Activated CD4-positive, alpha-beta T cell treated with anti-CD3 and anti-CD28 coated beads, Interleukin-2, amount 50 U/mL, for 48 hours (primary cell): Measurements from ENCODE around the gene LY6G5C.

Source experiments
- DNase-seq, 2 experiments: peaks; one replicate each; pipeline ENCODE4 v3.0.0-alpha.2; 2020

LY6G5C gene, protein sequence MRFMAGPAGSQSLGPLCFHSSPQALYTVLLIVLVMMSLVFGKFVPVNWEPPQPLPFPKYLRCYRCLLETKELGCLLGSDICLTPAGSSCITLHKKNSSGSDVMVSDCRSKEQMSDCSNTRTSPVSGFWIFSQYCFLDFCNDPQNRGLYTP

DNA sequence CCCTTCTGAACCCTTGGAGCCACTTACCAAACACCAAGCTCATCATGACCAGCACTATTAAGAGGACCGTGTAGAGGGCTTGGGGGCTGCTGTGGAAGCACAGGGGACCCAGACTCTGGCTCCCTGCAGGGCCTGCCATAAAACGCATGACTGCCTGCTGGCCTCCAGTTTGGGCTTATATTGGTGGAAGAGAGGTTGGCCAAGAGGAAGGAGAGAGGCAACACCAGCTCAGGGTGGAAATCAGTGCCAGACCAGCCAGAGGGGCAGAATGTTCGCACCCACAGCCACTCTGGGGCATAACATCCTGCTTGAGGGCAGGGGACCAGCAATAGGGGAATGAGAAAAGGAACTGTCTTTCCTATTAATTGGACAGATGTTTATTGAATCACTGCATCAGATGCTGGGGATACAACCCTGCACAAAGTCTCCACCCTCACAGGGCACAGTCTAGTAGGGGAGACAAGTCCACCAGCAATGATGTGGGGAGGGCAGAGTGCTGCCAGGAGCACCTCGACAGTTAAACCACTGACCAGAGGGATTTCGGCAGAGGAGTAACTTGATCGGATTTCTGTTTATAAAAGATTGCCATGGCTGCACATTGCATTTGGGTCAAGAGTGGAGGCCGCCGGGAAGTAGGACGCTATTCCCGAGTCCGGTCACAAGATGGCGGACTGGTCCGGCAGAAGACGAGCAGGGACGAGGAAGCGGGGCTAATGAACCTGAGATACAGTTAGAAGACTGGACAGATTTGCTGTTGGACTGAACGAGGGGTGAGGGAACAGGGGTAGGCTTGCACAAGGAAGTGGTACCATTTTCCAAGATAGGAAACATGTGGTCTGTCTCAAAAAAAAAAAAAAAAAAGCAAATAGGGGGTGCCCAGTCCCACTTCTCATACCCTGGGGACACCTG, at the start of gene LY6G5C:
TSS of gene LY6G5C (minus strand) at position 842 of the 909 bp plus-strand sequence. CDS start at position 148, 694 bp downstream.
- peak; percentile 70 to 80 for DNase-seq

DNA sequence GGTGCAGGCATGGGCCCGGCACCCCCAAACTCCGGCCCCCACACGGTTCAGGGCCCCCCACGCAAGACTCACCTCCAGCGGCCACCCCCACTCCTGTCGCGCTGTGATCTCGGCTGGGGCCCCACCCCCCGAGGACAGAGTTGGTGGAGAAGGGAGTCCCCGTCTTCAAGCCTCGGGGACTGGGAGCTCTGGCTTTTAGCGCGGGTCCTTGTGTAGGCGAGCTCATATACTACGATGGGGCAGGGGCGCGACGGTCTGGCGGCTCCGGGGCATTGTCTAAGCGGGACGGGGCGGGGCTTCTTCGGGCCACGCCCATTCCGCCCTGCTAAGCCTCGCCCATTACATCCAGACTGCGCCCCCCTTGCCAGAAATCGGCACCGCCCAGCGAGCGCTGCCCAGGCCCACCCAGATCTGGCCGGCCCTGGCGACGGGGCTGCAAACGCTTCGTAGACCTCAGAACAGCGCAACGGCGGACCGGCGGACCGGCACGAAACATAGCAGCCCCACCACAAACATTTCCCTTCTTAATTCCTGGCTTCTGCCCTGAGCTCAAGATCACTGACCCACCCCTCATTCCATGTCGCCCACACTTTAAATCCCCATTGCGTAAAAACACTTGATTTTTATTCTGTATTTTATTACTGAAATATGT, 49.2 kb upstream of the LY6G5C start:
- peak; percentile 65 to 72 for DNase-seq

DNA sequence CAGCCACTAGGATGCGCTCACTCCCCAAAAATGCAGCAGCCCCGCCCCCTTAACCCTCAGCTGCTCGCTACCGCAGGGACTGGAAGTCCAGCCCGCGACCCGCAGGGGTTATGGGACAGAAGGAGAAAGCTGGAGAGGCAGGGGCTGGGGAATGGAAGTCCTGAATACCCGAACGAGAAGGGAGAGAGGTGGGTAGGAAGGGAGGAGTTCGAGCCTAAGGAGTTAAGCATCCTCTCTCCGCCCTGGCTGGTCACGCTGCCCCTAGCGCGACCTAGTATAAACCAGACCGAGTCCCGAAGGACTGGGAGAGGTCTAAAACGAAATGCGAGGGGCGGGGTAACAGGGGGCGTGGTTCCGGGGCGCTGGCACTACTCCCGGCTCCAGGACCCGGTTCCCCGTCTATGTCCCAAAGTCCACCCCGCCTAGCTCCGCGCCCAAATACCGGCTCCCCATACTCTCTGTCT, 48.7 kb upstream of the LY6G5C start:
- DNase-seq = peak; percentile 80 to 84

DNA sequence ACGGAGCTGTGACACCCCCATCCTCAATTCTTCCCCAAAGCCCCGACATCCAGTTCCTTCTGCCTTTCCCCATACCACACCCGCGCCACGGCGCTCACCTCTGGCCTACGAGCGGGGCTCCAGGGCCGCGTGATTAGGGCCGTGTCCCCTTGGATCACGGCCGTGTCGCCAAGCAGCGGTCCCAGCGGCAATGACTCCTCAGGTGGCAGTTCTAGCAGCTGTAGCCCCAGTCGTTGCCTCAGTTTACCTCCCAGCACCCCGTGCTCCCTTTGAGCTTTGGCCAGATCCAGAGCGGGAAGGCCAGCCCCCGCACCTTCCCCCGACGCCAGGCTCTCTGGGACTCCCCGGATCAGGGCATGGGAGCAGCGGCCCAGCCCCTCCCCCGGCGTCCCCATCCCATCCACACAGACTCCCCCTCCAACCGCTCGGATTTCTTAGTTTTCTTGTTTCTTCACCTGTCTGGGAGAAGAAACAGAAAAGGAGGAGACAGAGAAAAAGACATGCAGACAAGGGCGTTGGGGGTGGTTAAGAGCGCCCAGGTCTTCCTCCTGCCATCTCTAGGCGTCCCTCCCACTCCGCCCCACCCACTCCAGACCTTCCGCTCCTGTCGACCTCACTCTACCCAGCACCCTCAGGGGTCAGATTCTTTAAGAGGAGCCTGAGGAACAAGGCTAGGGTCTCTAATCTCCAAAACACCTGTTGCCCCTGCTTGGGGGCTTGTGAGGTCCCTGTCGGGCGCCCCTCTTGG, 48.1 kb upstream of the LY6G5C start, which contains the start of gene DDAH2:
TSS of gene DDAH2 (minus strand) at position 533 of the 748 bp plus-strand sequence. CDS start at position 395, 138 bp downstream.
- no peak for DNase-seq

DNA sequence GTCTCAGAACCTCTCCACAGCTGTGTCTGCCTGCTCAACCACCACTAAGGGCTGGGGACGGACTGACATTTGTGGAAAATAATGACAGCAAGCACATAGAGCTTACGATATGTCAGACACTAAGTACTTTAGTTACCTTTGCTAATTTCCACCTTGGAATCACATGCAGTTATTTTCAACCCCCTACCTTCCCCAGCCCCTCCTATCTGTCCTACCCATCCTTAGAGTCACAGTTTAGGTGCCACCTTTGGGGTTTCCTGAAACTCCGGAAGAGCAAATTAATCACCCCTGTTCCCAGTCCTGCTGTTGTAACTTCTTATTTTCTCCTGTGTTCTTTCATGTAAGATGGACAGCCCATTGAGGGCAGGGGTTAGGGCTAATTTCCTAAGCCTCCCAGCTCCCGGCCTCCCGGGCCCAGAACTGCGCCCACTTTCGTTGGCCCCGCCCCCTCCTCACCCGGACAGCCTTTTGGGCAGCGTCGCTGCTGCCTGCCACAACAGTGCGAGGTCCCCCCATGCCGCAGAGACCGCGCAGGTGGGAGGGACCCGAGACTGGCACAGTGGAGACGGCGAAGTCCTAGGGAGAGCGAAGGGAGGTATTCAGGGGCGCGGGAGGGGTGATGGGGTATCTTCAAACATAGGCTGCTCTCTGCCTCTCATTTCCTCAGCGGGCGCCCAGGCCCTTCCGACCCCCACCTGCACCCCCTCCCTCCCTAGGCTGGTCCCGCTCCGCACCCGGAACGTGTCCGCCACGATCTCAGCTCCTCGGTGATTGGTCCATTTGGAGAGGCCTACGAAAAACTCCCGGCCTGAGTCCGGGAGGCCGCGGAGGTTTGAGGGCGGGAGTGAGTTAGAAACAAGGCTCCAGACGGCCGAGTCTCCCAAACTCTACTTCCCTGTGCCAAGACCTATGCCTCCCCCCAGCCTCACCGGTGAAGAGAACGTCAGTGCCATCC, 47.1 kb upstream of the LY6G5C start:
- DNase-seq = no peak

DNA sequence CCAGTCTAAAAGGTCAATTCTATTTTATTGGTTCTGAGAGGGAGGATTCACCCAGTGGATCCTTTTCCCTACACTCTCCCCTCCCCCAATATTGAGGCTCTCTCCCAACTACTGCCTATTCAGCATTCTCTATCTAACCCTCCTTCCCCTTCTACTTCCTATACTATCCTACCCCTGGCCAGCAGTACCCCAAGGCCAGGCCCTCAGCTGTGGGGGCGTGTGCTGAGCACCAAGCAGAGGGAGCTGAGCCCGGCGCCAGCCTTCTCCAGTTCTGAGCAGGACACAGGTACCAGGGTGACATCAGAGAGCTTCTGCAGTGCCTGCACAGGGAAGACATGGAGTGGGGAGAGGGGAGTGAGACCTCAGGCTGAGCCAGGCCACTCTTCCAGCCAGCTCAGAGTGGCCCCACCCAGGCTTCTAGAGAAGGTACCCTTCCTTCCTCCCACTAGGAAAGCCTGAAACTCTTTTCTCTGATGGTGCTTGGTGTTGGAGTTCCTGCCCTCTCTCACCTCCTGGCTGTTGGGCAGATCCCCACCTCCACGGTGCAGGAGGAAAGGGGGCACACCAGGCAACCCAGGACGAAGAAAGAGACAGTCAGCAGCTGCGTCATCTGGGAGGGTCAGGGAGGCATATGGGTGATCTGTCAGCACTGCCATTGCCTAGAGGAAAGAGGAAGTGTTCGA, 46.3 kb upstream of the LY6G5C start:
- DNase-seq = no peak

DNA sequence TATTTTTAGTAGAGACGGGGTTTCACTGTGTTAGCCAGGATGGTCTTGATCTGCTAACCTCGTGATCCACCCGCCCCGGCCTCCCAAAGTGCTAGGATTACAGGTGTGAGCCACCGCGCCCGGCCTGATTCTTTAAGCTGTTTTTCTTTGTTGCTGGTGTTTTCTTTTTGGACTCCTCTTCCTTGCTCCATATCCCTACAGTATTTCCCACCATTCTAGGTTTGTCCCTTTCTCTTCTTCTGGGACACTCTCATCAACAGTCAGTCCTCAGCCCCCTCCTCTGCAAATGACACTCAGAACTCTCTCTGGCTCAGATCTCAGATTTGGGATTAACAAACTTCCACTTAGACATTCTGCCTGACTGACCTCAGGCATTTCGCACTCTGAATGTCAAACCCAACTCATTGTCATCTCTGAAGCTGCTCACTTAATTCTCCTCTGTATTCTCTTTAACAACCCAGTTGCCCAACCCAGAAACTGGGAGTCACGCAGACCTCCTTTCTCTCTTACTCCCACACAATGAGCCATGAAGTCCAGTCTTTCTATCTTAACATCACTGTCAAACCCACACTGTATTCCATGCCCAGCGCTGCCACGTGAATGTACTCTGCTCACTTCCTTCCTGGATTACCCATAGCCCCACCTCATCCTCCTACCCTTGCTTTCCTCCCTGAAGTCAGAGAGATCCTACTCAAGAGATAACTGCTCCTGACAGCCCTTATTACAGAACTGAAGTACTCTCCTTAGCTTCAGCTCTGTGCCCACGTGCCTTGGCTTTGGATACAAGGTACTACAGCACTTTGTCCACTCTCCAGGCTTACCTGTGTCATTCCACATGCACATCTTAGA, 44.9 kb upstream of the LY6G5C start:
- peak in 1 of 2 experiments; percentile 31 for DNase-seq

DNA sequence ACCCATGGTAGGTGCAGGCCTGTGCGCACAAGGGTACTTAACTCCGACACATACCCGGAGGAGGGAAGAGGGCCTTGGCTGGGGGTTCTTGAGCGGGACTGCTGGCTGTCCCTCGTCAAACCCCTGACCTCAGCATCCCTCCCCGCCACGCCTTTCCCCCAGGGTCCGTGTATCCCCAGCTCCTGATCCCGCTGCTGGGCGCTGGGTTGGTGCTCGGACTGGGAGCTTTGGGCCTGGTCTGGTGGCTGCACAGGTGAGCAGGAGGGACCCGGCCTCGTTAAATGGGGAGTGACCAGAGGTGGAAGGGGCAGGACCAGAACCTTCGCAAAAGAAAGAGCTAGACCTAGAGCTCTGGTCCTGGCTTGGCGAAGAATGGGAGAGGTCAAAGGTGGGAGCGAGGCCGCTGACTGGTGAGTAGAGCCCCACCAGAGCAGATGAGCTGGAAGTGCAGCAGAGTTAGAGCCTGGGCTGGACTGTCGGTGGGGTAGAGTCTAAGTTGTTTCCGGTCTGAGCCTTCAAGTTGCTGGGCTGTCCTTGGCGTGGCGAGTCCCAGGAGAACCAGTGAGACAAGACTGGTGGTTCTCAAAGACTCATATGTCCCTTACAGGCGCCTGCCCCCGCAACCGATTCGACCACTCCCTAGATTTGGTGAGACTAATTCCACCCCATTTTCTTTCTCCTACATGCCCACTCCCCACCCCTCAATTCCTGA, 43.3 kb upstream of the LY6G5C start:
- DNase-seq = no peak

DNA sequence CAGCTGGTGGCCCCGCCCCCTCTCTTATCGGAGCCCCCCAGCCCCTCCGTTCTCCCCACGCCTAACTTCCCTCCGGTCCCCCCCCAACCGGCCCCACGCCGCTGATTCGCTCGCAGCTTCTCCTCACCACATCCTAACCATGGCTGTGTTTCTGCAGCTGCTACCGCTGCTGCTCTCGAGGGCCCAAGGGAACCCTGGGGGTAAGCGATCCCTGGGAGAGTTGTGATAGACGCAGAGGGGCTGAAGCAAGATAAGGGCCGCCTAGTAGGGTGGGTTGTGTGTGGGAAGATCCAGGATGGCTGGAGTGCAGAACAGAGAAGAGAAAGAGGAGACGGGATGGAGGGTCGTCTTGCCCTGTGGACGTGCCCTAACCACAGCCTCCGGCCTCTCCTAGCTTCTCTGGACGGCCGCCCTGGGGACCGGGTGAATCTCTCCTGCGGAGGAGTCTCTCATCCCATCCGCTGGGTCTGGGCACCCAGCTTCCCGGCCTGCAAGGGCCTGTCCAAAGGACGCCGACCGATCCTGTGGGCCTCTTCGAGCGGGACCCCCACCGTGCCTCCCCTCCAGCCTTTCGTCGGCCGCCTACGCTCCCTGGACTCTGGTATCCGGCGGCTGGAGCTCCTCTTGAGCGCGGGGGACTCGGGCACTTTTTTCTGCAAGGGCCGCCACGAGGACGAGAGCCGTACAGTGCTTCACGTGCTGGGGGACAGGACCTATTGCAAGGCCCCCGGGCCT, 42.5 kb upstream of the LY6G5C start, which contains the start of gene MPIG6B:
TSS of gene MPIG6B (plus strand) at position 129 of the 735 bp plus-strand sequence. CDS start at position 140, 11 bp downstream.
- DNase-seq = no peak

DNA sequence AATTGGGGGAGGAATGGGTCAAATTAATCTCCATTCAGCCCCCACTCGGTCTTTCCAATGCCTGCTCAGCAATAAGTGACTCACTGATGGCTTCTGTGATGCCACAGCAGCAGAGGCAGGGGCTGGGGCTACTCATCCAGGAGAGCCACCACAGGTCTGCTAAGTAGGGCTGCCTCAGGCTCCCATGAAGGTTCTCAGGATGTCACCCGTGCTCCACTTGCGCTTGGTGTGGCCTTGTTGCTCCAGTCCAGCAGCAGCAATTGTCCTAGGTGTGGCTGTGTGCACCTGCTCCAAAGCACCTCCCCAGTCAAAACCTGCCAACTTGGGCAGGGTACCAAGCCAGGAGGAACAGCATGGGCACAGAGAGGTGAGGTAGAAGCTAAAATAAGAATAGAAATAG, 41.3 kb upstream of the LY6G5C start:
- DNase-seq = no peak

DNA sequence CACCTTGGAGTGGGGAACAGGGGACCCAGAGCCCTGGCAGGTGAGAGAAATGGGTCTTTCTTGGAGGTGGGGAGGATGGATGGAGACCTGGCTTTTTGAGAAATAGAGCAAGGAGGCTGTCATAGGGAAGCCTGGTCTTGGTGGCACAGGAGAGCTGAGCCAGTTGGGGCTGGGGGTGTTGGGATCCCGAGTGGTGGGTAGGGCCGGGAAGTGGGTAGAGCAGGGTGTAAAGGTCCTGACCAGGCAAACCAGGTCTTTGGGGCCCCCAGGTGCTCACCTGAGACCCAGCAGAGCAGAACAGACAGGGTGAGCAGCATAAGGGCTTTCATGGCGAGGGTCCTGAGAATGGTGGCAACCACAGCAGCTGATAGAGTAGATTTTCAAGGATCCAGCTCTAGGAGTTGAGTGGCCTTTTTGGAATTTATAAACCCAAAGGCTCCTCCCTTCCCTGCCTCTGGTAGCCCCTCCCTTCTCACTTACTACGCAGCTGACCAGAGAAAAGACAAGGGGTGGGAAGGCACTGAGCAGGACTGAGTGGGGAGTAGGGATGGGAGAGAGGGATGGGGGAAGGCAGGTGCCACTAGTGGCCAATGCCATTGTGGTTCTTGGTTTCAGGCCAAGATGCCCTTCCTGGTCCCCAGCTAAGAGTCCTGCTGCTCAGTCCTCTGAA, 40.6 kb upstream of the LY6G5C start, which contains the start of gene LY6G6C:
TSS of gene LY6G6C (minus strand) at position 396 of the 670 bp plus-strand sequence. CDS start at position 329, 67 bp downstream.
- no peak for DNase-seq

DNA sequence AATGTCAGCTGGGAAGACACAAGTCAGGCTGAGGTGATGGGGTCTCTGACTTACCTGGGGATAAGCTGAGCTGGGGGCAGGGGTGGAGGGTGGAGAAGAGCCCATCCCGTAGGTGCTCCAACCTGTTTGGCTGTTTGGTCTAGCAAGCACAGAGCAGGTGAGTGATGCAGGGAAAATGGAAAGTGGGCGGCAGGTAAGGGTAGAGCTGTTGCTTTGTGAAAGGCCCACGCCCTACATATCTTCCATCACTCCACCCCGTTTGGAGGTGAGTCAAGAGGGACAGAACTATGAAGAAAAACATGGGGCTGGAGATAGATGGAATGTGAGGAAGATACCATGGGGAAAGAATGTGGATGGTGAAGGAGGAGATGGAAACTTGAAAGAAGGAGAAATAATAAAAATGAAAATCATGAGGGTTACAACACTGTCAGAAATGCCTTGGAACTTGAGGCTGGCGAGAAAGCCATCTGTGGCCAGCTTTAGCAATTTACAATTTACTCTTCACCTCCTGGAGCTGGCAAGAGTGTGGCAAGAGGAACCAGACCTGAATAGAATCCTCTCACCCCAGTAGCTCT, 39.4 kb upstream of the LY6G5C start:
- DNase-seq = no peak

DNA sequence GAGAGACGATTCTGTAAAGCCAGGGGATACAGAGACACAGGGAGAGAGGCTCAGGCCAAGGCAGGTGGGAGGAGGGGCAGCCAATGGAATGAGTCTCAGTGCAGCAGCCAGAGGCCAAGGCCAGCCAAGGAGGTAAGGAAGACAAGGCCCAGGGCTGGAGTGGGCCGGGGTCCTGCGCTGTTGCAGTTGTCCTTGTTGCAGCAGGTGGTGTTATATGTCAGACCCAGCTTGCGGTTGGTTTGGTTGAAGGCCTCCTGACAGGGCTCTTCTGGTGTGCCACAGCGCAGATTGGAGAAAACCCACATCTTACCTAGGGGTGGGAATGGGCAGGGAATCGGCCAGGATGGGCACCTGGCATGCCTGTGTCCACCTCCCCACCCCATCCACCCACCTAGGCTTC, 38.1 kb upstream of the LY6G5C start:
- DNase-seq = no peak

DNA sequence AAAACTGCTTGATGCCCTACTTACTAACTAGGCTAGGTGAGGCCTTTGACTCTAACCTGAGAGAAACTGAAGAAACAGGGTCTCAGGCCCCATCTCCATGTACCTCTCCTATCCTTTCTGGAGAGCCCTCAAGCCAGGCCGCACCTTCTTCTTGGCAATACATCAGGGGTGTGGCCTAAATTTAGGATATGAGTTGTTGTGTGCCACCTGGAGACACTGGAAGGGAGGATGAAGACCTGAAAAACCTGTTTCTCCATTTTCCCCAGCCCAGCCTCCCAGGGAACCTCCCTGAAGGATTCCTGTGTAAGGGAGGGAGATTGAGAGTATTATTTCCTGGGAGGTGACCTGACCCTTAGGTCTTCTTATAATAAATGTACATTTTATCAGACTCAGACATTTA, 37.4 kb upstream of the LY6G5C start:
- DNase-seq = no peak

DNA sequence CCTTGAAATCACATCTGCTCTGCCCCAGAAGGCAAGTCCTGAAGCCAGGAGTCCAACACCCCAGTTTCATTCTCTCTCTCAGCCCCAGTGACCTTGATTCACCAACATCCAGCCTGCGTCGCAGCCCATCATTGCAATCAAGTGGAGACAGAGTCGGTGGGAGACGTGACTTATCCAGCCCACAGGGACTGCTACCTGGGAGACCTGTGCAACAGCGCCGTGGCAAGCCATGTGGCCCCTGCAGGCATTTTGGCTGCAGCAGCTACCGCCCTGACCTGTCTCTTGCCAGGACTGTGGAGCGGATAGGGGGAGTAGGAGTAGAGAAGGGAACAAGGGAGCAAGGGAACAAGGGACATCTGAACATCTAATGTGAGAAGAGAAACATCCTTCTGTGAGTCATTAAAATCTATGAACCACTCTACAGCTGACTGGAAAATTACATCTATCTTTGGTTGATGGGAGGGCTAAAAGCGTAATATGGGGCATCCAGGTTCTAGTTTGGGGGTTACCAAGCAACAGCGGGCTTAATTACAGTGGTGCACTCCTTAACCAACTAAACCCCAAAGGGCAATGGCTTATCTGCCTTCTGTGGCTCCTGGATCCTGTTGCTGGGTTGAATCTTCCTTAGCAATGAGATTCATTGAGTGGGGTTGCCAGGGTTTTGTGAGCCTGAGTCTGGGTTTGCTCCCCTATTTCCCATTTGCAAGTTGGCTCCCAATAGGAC, 36.8 kb upstream of the LY6G5C start:
- no peak for DNase-seq
